Body of pancreas (tissue), 4 donors: ENCODE measurements around the gene IGF1R.

Source experiments
- POLR2A ChIP-seq, 3 donors: fragments of 450-650 bp; IDR thresholded peaks; one replicate each; pipeline ENCODE4 v1.6.1; 2016; ENCODE audit warnings: antibody characterized with exemption in 3 of 3, mild to moderate bottlenecking in 2 of 3
- TF ChIP-seq, protein P1 (sequence below), 7 experiments: fragments of 450-650 bp in 4 of 7; fragments of 200-600 bp in 3 of 7; sonication (generic) in 3 of 7; IDR thresholded peaks; one replicate each; pipeline ENCODE4 v1.5.1; 2016 to 2019; ENCODE audit warnings: antibody characterized with exemption in 7 of 7

DNA sequence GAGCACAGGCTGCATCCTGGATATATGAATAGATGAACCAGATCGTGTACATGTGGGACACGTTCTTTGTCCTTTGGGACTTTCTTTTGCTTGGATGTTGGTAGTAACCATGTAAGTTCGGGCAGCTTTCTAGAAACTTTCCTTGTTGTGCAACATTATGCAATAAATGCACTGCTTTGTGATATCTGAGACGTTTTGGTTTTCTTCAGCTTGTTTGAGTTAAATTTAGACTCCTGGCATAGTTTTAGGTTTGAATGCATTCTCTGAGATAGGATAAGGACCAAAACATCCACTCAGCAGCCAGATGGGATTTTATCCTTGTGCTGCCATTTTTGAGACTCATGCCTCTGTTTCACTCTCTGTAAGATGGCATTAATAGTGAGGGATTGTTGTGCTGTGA lies 158.9 kb downstream of the IGF1R start:
- TF ChIP-seq, protein P1, sequence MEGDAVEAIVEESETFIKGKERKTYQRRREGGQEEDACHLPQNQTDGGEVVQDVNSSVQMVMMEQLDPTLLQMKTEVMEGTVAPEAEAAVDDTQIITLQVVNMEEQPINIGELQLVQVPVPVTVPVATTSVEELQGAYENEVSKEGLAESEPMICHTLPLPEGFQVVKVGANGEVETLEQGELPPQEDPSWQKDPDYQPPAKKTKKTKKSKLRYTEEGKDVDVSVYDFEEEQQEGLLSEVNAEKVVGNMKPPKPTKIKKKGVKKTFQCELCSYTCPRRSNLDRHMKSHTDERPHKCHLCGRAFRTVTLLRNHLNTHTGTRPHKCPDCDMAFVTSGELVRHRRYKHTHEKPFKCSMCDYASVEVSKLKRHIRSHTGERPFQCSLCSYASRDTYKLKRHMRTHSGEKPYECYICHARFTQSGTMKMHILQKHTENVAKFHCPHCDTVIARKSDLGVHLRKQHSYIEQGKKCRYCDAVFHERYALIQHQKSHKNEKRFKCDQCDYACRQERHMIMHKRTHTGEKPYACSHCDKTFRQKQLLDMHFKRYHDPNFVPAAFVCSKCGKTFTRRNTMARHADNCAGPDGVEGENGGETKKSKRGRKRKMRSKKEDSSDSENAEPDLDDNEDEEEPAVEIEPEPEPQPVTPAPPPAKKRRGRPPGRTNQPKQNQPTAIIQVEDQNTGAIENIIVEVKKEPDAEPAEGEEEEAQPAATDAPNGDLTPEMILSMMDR (IDR thresholded peaks at IDR 0.05): no peak
- no peak for TF ChIP-seq POLR2A (IDR thresholded peaks at IDR 0.05)
